ENCODE data around the gene TFAP2E.

GRCh38 chr1:35599411-35599810 is 26.3 kb downstream of the TFAP2E start:
- TF ChIP-seq CTCF (IDR thresholded peaks at IDR 0.05; ENCODE audit: poor library complexity), result no peak
- TF ChIP-seq EZH2 (IDR thresholded peaks at IDR 0.05; ENCODE audit: borderline replicate concordance), result no peak
- TF ChIP-seq EZH2phosphoT487 (IDR thresholded peaks at IDR 0.05; ENCODE audit: low read depth, severe bottlenecking, unreplicated experiment), result no peak
